A549 (cell line): ENCODE results near the gene PDE1C.
A peak's percentile ranks its signal among the peaks of the same experiment; 100 is the strongest.

Source experiments
- CEBPB ChIP-seq, 2 experiments: fragments of >200 bp in 1 of 2; sonication (Bioruptor Twin) in 1 of 2; formaldehyde crosslinking in 1 of 2; IDR thresholded peaks; 2 replicates each; pipeline ENCODE4 v1.6.1; 2012 to 2016
- CHD2 ChIP-seq: fragments of 150-350 bp; IDR thresholded peaks from 2 replicates; pipeline ENCODE4 v1.6.1; 2014; ENCODE audit warnings: low read length; ENCODE audit not compliant: partially characterized antibody
- CTCF ChIP-seq: fragments of >200 bp; sonication (Bioruptor Twin); formaldehyde crosslinking; IDR thresholded peaks from 3 replicates; pipeline ENCODE4 v1.5.1; 2016
- ELK1 ChIP-seq: fragments of 150-350 bp; IDR thresholded peaks from 2 replicates; pipeline ENCODE4 v1.6.1; 2014; ENCODE audit warnings: low read depth, mild to moderate bottlenecking, low read length
- EP300 ChIP-seq, 2 experiments: fragments of >200 bp; sonication (Bioruptor Twin); formaldehyde crosslinking; IDR thresholded peaks; 2 replicates in 1 of 2; 3 replicates in 1 of 2; pipeline ENCODE4 v1.6.1; 2016 to 2017
- JUN ChIP-seq, 2 experiments: fragments of >200 bp; sonication (Bioruptor Twin); formaldehyde crosslinking; IDR thresholded peaks; 2 replicates in 1 of 2; 3 replicates in 1 of 2; pipeline ENCODE4 v1.6.1; 2016 to 2017
- MAX ChIP-seq: IDR thresholded peaks from 2 replicates; pipeline ENCODE4 v1.6.1; 2012
- MAZ ChIP-seq: fragments of 150-350 bp; IDR thresholded peaks from 2 replicates; pipeline ENCODE4 v1.6.1; 2014; ENCODE audit warnings: antibody characterized with exemption, low read depth, low read length, borderline replicate concordance
- MYC ChIP-seq: IDR thresholded peaks from 2 replicates; pipeline ENCODE4 v1.6.1; 2012; ENCODE audit warnings: mild to moderate bottlenecking, inconsistent platforms, low read length, improper control_type of control experiment, borderline replicate concordance
- PHF8 ChIP-seq: fragments of 200-600 bp; sonication (generic); IDR thresholded peaks from 2 replicates; pipeline ENCODE4 v1.6.1; 2016; ENCODE audit warnings: low read depth, mild to moderate bottlenecking, antibody characterized with exemption, moderate library complexity, borderline replicate concordance
- POLR2A ChIP-seq: IDR thresholded peaks from 2 replicates; pipeline ENCODE4 v1.6.1; 2012; ENCODE audit warnings: mild to moderate bottlenecking, low read length

GRCh38 chr7:31935124-31936054 lies 134.8 kb downstream of the PDE1C start:
- TF ChIP-seq CHD2: no peak
- TF ChIP-seq MAZ: no peak
- no peak for TF ChIP-seq CTCF
- no peak; the same call in 1 of the 2 replicates for TF ChIP-seq MAX
- no peak for TF ChIP-seq POLR2A
- 0 out of 5 replicates have a peak, but pooled peaks of 1 of the 2 experiments have one; percentile 31 for TF ChIP-seq JUN (IDR thresholded peaks at IDR 0.05)
- TF ChIP-seq CEBPB (IDR thresholded peaks at IDR 0.05): peak in 1 of 2 experiments; percentile 45; a peak in 1 of 4 replicates
- TF ChIP-seq PHF8: no peak
- peak in 1 of 2 experiments; percentile 54; a peak in 1 of 5 replicates for TF ChIP-seq EP300 (IDR thresholded peaks at IDR 0.05)
- TF ChIP-seq ELK1: no peak
- no peak for TF ChIP-seq MYC
